ENCODE results near the gene SAMD10. TPM values are rescaled to one million over a fixed set of nuclear protein-coding genes. Genes with fewer than 3 reads are reported as not detected.
A peak's percentile ranks its signal among the peaks of the same experiment; 100 is the strongest.

Gene SAMD10
- total RNA-seq, 6 experiments from 2014 or later: 2.7 to 6.7 (median 3.5) TPM

DNA sequence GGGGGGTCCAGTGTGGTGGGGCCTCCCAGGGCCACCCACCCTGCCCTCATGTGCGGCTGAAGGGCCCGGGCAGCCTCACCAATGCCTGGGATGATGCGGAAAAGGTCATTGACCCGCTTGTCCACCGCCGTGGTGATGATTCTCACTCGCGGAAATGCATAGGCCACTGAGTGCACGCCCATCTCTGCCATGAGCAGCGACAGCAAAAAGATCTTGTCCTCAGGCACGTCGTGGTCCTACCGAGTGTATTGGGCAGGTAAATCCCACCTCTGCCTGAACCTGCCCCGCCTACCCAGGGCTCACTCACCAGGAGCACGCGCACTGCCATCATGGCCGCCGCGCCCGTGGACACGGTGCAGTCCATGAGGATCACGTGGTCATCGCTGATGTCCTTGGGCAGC, 39.4 kb downstream of the SAMD10 start:
- Histone ChIP-seq H3K27ac (no peak overlapping the region), H3K9me3 (no peaks in the 10 kb centered on the region), H3K4me1 (no peaks in the 10 kb centered on the region), H3K36me3 (peaks cover 0 to 39% (median 17%) of the 10 kb centered on the region in 4 donors), H3K27me3 (no peaks in the 10 kb centered on the region), H3K4me3 (no peak overlapping the region)
- DNase-seq (peak in 1 of 3 donors; percentile 52), ATAC-seq (no peak)
- no peak for TF ChIP-seq POLR2A (IDR thresholded peaks at IDR 0.05)
- TF ChIP-seq, protein P1, sequence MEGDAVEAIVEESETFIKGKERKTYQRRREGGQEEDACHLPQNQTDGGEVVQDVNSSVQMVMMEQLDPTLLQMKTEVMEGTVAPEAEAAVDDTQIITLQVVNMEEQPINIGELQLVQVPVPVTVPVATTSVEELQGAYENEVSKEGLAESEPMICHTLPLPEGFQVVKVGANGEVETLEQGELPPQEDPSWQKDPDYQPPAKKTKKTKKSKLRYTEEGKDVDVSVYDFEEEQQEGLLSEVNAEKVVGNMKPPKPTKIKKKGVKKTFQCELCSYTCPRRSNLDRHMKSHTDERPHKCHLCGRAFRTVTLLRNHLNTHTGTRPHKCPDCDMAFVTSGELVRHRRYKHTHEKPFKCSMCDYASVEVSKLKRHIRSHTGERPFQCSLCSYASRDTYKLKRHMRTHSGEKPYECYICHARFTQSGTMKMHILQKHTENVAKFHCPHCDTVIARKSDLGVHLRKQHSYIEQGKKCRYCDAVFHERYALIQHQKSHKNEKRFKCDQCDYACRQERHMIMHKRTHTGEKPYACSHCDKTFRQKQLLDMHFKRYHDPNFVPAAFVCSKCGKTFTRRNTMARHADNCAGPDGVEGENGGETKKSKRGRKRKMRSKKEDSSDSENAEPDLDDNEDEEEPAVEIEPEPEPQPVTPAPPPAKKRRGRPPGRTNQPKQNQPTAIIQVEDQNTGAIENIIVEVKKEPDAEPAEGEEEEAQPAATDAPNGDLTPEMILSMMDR (IDR thresholded peaks at IDR 0.05): no peak
- intact Hi-C loops (cut with DNase I): no loop called here
- 100% methylated on average over 1 of the region's 23 CpGs for WGBS (ENCODE audit: insufficient coverage, low coverage, low lambda C conversion rate, missing lambda C conversion rate)

DNA sequence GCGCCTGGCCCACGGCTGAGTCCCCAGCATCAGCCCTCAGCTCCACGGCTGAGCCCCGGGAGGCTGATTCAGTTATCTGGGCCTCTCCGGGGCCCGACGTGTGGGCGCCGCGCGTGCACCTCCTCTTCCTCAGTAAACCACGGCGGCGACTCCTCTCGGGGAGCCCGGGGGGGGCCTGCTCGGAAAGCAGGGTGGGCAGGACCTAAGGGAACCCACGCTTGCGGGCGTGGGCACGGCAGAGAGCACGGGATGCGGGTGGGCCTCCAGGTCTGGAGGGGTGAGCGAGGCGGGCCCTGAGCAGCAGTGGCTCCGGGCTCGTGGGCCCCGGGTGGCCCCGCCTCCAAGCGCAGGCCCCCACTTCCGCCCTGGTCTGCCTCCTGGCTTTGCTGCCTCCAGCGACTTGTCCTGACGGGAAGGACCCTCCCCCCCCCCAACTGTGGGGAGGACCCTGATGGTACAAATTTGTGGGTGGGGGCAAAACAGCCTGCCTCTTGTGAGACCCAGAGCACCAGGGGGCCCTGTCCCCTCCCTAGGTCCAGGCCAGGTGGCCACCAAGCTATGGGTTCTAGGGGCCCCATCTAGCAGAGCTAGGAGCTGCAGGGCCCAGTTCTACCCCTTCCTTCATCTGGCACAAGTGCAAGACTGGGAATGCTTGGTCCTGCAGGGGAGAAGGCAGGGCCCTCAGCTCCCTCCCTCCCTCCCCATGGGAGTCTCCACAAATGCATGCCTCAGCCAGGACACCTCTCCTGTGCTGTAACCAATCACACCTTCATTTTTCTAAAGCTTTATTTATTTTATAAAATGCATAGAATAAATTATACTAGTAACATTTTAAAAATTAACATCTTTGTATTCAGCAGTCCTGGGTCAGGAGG, 40.1 kb downstream of the SAMD10 start:
- peak in 2 of 3 donors; percentile 23 to 51 for DNase-seq
- TF ChIP-seq POLR2A (IDR thresholded peaks at IDR 0.05): no peak
- TF ChIP-seq, protein P1 (IDR thresholded peaks at IDR 0.05): no peak
- no peaks in the 10 kb centered on the region for H3K4me1 ChIP-seq
- no peak for ATAC-seq
- H3K4me3 ChIP-seq: no peak overlapping the region
- peaks cover 0 to 40% (median 13%) of the 10 kb centered on the region in 4 donors for H3K36me3 ChIP-seq
- intact Hi-C loops (cut with DNase I): loop anchor here in 1 of 2 donors (10.0 kb wide), 1 partner anchor 54 kb away; no protein-coding TSS in a partner anchor
- no peak overlapping the region for H3K27ac ChIP-seq
- H3K9me3 ChIP-seq: no peaks in the 10 kb centered on the region
- H3K27me3 ChIP-seq: no peaks in the 10 kb centered on the region
- WGBS (ENCODE audit: insufficient coverage, low coverage, low lambda C conversion rate, missing lambda C conversion rate): 100% methylated on average over 2 of the region's 33 CpGs

DNA sequence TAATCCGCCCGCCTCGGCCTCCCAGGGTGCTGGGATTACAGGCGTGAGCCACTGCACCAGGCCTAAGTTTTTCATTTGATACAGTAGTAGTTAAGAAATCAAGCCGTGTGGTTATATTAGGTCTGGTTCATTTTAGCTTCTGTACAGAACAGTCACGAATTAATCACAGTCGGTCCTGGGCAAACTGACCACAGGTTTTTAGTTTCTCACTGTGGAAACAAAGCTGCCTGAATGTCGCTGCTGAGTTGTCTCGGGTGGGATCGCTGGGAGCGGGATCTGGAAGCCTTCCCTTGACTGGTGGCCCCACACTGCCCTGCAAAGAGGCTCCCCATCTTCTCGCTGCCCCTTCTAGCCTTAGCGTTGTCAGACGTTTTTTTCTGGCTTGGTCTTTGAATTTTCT, 41.8 kb downstream of the SAMD10 start:
- peaks cover 0 to 28% (median 9%) of the 10 kb centered on the region in 4 donors for H3K36me3 ChIP-seq
- no peak overlapping the region for H3K4me3 ChIP-seq
- WGBS (ENCODE audit: insufficient coverage, low coverage, low lambda C conversion rate, missing lambda C conversion rate): 76% methylated on average over 10 of the region's 14 CpGs
- no peak for TF ChIP-seq POLR2A (IDR thresholded peaks at IDR 0.05)
- TF ChIP-seq, protein P1 (IDR thresholded peaks at IDR 0.05): no peak
- H3K27me3 ChIP-seq: no peaks in the 10 kb centered on the region
- intact Hi-C loops (cut with DNase I): loop anchor here in 1 of 2 donors (10.0 kb wide), 1 partner anchor 53 kb away; no protein-coding TSS in a partner anchor
- H3K9me3 ChIP-seq: no peaks in the 10 kb centered on the region
- no peak overlapping the region for H3K27ac ChIP-seq
- no peaks in the 10 kb centered on the region for H3K4me1 ChIP-seq
- DNase-seq (no peak), ATAC-seq (no peak)

DNA sequence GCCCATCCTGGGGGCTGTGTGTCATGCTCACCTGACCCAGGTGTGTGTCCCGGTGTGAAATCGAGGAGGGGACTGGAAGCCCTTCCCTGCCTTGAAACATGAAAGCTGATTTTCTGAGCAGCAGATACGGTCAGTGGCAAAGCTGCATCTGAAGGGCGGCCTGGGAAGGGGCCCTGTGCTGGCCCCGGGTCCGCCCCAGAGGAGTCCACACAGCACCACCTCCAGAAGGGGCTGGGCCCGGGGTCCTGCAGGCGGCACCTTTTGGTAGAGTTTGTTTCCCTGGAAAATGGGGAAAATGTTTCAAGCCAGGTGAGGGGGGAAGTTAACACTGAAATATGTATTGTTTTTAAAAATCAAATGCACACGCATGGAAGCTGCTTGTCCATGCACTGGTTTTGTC, 44.0 kb downstream of the SAMD10 start:
- no peak overlapping the region for H3K4me3 ChIP-seq
- no peak overlapping the region for H3K27ac ChIP-seq
- WGBS (ENCODE audit: insufficient coverage, low coverage, low lambda C conversion rate, missing lambda C conversion rate): 72% methylated on average over 3 of the region's 9 CpGs
- H3K36me3 ChIP-seq: peaks cover 0 to 39% (median 15%) of the 10 kb centered on the region in 4 donors
- no peaks in the 10 kb centered on the region for H3K9me3 ChIP-seq
- intact Hi-C loops (cut with DNase I): loop anchor here in 1 of 2 donors (10.0 kb wide), 1 partner anchor 51 kb away; no protein-coding TSS in a partner anchor
- no peaks in the 10 kb centered on the region for H3K4me1 ChIP-seq
- ATAC-seq (no peak), DNase-seq (no peak)
- no peak for TF ChIP-seq POLR2A (IDR thresholded peaks at IDR 0.05)
- TF ChIP-seq, protein P1 (IDR thresholded peaks at IDR 0.05): no peak
- H3K27me3 ChIP-seq: no peaks in the 10 kb centered on the region
